Lower leg skin (tissue), 3 donors: ENCODE data around the gene ANAPC1.

Experiments used
- CTCF ChIP-seq, 3 donors: fragments of 450-650 bp; IDR thresholded peaks; one replicate each; pipeline ENCODE4 v1.5.1; 2016; ENCODE audit warnings: antibody characterized with exemption in 3 of 3, mild to moderate bottlenecking in 3 of 3, moderate library complexity in 2 of 3
- POLR2A ChIP-seq, 2 donors: fragments of 450-650 bp; IDR thresholded peaks; one replicate each; pipeline ENCODE4 v1.6.1; 2016 to 2017; ENCODE audit warnings: antibody characterized with exemption in 2 of 2, mild to moderate bottlenecking in 1 of 2, moderate library complexity in 1 of 2

GRCh38 chr2:111898703-111899514 is 14.9 kb upstream of the ANAPC1 start:
- no peak for TF ChIP-seq CTCF (IDR thresholded peaks at IDR 0.05)
- no peak for TF ChIP-seq POLR2A (IDR thresholded peaks at IDR 0.05)
